HG02642 (cell line): ENCODE data around the gene BCL2L13.
"Not testable (repeated sequence)": the region's sequence is repeated elsewhere in the genome, so short reads cannot be mapped to it uniquely, and the experiment has no call there.

Experiments
- ATAC-seq: cut with Tn5 transposase; IDR thresholded peaks from one replicate; pipeline ENCODE4 v1.9.1; 2021; ENCODE audit warnings: mild to moderate bottlenecking; ENCODE audit not compliant: unreplicated experiment, poor library complexity

BCL2L13 gene

GRCh38 chr22:17684245-17684644 is 45.7 kb downstream of the BCL2L13 start:
- no peak for ATAC-seq

GRCh38 chr22:17692841-17693240 is 54.3 kb downstream of the BCL2L13 start:
- no peak for ATAC-seq

- ATAC-seq = no peak
These were observed 55.6 kb downstream of the BCL2L13 start for GRCh38 chr22:17694193-17694592.

- ATAC-seq = no peak
These were observed 56.2 kb downstream of the BCL2L13 start for GRCh38 chr22:17694752-17695151.

- ATAC-seq = no peak
These were observed 57.4 kb downstream of the BCL2L13 start for GRCh38 chr22:17695986-17696385.

- ATAC-seq = not testable (repeated sequence)
These were observed 58.6 kb downstream of the BCL2L13 start for GRCh38 chr22:17697196-17697595.

DNA sequence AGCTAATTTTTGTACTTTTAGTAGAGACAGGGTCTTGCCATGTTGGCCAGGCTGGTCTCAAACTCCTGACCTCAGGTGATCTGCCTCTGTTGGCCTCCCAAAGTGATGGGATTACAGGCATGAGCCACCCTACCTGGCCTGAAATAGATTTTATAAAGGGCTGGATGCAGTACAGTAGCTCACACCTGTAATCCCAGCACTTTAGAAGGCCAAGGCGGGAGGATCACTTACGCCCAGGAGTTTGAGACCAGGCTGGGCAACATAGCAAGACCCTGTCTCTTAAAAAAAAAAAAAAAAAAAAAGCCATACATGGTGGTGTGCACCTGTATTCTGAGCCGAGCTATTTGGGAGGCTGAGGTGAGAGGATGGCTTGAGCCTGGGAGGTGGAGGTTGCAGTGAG is 59.7 kb downstream of the BCL2L13 start:
- not testable (repeated sequence) for ATAC-seq

- ATAC-seq = no peak
These were observed 60.4 kb downstream of the BCL2L13 start for GRCh38 chr22:17698948-17699347.

DNA sequence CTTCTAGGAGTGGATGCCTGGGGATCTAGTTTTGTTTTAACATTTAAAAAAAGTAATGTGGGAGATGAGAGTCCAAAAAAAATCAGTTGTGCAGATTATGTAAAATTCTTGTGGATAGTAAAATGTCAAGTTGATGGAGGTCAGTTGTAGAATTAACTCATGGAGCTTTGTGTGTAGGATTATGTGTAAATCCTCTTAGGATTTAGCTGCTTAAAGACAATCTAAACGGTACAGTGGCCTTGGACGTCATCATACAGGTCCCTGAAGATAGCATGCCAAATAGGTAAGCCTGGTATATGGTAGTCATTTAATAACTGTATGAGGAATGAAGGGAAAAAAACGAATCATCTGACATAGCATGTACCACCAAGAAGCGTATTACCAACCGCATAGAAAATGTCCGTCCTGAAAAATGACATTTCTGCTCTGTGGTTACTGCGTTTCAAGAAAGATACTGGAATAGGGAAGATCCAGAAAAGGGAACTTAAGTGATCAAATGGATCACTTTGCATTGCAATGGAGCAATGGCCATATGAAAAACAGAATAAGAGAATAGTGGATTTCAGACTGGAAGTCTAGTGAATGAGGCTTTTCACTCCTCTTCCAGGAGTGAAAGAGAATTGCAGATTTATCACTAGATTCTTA is 61.3 kb downstream of the BCL2L13 start:
- ATAC-seq = no peak

DNA sequence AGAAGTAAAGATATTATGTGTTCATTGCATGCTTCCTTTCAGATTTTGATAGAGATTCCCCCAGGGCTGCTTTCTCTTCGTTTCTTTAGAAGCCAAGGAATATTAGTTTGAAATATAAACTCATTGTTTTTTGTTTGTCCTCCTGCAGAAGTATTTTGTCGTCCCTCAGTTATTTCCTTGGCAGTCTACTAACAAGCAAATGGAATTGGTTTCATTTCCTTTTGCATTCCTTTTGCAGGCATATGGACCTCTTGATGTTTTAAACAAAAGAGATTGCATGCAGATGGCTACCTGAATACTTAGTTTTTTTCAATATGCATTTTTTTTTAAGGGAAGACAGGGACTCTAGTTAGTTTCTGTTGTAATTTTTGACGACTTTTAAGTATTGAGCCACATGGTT is 62.2 kb downstream of the BCL2L13 start:
- no peak for ATAC-seq

DNA sequence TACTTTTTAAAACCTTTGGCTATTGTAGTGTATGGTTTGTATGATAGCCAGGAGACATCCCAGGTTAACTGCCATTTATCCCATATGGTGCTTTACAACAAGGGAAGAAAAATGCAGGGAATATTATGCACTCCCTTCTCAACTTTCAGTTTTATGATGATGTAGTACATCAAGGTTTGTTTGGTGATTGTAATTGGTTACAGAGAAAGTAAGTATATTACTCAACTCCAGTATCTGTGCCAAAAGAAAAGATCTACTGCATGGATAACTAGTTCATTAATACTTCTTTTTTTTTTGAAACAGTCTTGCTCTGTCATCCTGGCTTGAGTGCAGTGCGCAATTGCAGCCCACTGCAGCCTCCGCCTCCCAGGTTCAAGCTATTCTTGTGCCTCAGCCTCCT is 65.3 kb downstream of the BCL2L13 start:
- ATAC-seq = no peak

DNA sequence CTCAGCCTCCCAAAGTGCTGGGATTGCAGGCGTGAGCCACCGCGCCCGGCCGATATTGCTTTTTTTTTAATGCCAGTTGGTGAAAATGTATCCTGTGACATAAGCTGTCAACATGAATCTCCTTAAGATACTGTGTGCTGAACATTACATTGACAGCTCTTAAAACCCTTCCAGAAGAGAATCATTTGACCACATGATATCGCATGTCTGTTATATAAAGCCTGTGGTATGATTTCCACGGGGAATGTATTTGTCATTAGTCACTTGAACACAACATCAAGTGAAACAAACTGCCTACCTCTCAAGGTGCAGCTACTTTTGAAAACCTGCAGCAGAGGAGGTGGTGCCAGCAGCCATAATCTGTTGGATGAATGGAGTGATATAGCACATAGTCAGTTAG is 67.0 kb downstream of the BCL2L13 start:
- ATAC-seq = no peak

- ATAC-seq = peak; percentile 83
These were observed 67.7 kb downstream of the BCL2L13 start for GRCh38 chr22:17705951-17706900.

DNA sequence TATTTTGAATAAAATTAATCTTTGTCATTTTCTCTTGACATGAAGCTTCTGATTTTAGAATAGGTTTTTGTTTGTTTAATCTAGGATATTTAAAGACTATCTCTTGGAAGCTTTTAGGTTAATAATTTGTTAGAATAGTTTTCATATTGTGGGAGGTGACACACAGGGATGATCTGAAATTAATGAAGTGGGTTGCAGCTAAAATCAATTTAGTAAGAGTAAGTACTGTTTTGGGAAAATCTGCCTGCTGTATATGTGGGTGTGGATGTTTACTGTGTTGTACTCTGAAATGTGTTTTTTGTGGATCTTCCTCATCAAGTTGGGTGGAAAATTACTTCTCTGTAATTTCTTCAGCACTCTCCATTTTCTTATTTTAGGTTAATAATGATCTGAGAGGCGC is 68.4 kb downstream of the BCL2L13 start:
- ATAC-seq = no peak

- ATAC-seq = no peak
These were observed 69.0 kb downstream of the BCL2L13 start for GRCh38 chr22:17707526-17707925.

DNA sequence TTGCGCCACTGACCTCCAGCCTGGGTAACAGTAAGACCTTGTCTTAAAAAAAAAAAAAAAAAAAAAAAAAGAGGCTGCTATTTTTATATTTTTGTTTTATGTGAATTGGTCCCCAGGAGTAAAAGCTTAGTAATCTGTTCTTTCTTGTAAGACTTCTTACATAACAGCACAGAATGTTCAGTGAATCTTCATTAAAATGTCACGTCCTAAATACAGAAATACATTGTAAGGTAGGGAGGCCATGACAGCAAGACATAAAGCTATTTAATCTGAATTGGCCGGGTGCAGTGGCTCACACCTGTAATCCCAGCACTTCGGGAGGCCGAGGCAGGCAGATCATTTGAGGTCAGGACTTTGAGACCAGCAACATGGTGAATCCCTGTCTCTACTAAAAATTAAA is 71.5 kb downstream of the BCL2L13 start:
- no peak for ATAC-seq

DNA sequence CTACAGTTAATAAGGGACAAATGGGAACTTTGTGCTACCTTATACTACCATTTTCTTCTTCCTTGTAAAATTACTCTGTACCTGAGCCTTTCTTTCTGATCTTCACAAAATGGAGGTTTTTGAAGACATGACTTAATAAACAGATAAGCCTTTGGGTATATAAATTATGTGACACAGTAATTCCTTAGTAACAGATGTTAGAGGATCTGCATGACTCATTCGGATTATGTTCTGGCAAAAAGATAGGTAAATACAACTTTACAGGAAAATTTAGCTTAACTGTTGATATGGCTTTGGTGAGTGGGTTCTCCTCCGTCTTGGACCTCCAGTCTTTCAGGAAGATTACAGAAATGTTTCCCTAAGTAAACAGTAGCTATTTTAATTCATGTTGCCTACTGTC is 73.9 kb downstream of the BCL2L13 start:
- no peak for ATAC-seq

DNA sequence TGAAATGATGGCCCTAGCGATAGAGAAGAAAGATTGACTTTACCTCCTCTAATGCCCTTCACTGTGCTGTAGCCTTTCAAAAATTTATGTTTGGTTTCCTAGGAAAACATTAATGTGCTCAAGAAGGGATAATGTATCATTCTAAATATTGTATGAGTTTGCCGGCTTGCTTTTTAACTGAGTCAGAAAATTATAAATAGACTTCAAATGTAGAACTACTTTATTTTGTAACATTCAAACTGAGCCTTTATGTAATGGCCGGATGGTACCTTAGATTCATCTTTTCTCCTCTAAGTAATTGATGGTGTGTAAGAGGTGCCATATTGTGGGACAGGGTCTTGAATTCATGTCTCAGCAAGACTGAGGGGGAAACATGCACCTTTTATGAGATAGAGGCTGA is 78.0 kb downstream of the BCL2L13 start:
- no peak for ATAC-seq

GRCh38 chr22:17717708-17718107 is 79.2 kb downstream of the BCL2L13 start:
- ATAC-seq = no peak

DNA sequence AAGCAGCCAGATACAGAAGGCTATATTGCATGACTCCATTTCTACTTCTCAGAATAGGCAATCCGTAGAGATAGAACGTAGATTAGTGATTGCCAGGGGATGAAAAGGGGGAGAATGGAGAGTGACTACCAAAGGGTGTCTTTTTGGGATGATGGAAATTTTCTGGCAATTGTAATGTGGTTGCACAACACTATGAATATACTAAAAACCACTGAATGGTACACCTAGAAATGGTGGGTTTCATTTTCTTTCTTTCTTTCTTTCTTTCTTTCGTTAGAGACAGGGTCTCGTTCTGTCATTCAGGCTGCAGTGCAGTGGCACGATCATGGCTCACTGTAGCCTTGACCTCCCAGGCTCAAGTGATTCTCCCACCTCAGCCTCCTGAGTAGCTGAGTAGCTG is 81.4 kb downstream of the BCL2L13 start:
- ATAC-seq = no peak

DNA sequence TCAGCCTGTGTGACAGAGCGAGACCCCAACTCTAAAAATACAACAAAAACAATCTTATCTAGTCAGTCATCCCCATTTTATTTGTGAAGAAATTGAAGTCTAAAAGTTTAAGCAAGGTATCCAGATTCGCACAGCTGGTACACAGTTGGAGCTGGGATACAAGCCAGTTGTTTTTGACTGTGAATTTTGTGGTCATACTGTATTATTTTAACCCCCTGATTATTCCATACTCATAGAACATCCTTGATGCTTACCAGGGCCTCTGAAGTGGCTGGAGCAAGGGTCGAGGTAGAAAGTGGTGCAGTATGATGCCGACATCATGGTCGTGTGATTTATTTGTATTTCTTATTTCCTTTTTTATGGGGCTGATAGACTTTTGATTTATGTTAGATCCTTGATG is 85.7 kb downstream of the BCL2L13 start:
- ATAC-seq = no peak
